Measurements from ENCODE around the gene PITX1. TPM values are rescaled to one million over a fixed set of nuclear protein-coding genes. Genes with fewer than 3 reads are reported as not detected.
A peak's percentile ranks its signal among the peaks of the same experiment; 100 is the strongest.

The PITX1 gene
- total RNA-seq, 4 donors from 2014 or later, result 571 to 1,232 (median 680) TPM

- TF ChIP-seq CTCF (IDR thresholded peaks at IDR 0.05) (no peak), POLR2A (IDR thresholded peaks at IDR 0.05) (no peak)
- H3K27me3 ChIP-seq, result peaks cover 0 to 91% (median 2%) of the 10 kb centered on the region in 4 donors
- peak overlapping the region; percentile 96 to 99 (median 98) for H3K27ac ChIP-seq
- H3K4me3 ChIP-seq, result peak overlapping the region; percentile 79 to 92 (median 88)
- 8 to 10% methylated on average over 6 to 8 of the region's 13 CpGs for WGBS, 2 donors
- no peaks in the 10 kb centered on the region for H3K9me3 ChIP-seq
- intact Hi-C loops (cut with DNase I), result loop anchor here (10.0 kb wide), 1 partner anchor 104 kb away; no protein-coding TSS in a partner anchor
- no peak for DNase-seq
- H3K36me3 ChIP-seq, result peaks cover 0 to 57% (median 40%) of the 10 kb centered on the region in 3 donors
- H3K4me1 ChIP-seq, result peaks cover 25 to 75% (median 29%) of the 10 kb centered on the region in 3 donors
Measured at GRCh38 chr5:135030123-135030955, 3.7 kb downstream of the PITX1 start.

GRCh38 chr5:135029477-135030122, 4.4 kb downstream of the PITX1 start:
- WGBS, 2 donors, result 9 to 10% methylated on average over 15 of the region's 15 CpGs
- H3K4me1 ChIP-seq, result peaks cover 22 to 75% (median 22%) of the 10 kb centered on the region in 3 donors
- DNase-seq, result no peak
- intact Hi-C loops (cut with DNase I), result loop anchor here (10.0 kb wide), 1 partner anchor 105 kb away; no protein-coding TSS in a partner anchor
- H3K4me3 ChIP-seq, result peak overlapping the region; percentile 79 to 92 (median 88)
- peak overlapping the region; percentile 96 to 99 (median 98) for H3K27ac ChIP-seq
- H3K36me3 ChIP-seq, result peaks cover 0 to 57% (median 40%) of the 10 kb centered on the region in 3 donors
- no peaks in the 10 kb centered on the region for H3K9me3 ChIP-seq
- H3K27me3 ChIP-seq, result peaks cover 0 to 84% (median 2%) of the 10 kb centered on the region in 4 donors
- TF ChIP-seq CTCF (IDR thresholded peaks at IDR 0.05) (no peak), POLR2A (IDR thresholded peaks at IDR 0.05) (no peak)

- Histone ChIP-seq H3K27me3 (peaks cover 0 to 77% (median 2%) of the 10 kb centered on the region in 4 donors), H3K36me3 (peaks cover 0 to 57% (median 40%) of the 10 kb centered on the region in 3 donors), H3K9me3 (no peaks in the 10 kb centered on the region), H3K27ac (peak overlapping the region; percentile 96 to 99 (median 98)), H3K4me3 (peak overlapping the region; percentile 79 to 92 (median 88)), H3K4me1 (peaks cover 21 to 75% (median 26%) of the 10 kb centered on the region in 3 donors)
- intact Hi-C loops (cut with DNase I), result no loop called here
- no peak for DNase-seq
- WGBS, 2 donors, result 14 to 20% methylated on average over 14 to 36 of the region's 62 CpGs
- TF ChIP-seq POLR2A (IDR thresholded peaks at IDR 0.05) (peak in 2 of 4 donors; percentile 12 to 24), CTCF (IDR thresholded peaks at IDR 0.05) (no peak)
Measured at GRCh38 chr5:135028791-135029476, 5.1 kb downstream of the PITX1 start.

GRCh38 chr5:135027697-135028615, 6.1 kb downstream of the PITX1 start:
- DNase-seq, result no peak
- 3 to 5% methylated on average over 22 to 33 of the region's 79 CpGs for WGBS, 2 donors
- H3K4me1 ChIP-seq, result peaks cover 21 to 74% (median 26%) of the 10 kb centered on the region in 3 donors
- peak overlapping the region; percentile 96 to 99 (median 98) for H3K27ac ChIP-seq
- H3K4me3 ChIP-seq, result peak overlapping the region; percentile 79 to 92 (median 88)
- intact Hi-C loops (cut with DNase I), result no loop called here
- peaks cover 0 to 67% (median 2%) of the 10 kb centered on the region in 4 donors for H3K27me3 ChIP-seq
- no peaks in the 10 kb centered on the region for H3K9me3 ChIP-seq
- TF ChIP-seq CTCF (IDR thresholded peaks at IDR 0.05) (no peak), POLR2A (IDR thresholded peaks at IDR 0.05) (no peak)
- H3K36me3 ChIP-seq, result peaks cover 0 to 48% (median 31%) of the 10 kb centered on the region in 3 donors
